Osteoblast (primary cell): ENCODE results near the gene CTSF. TPM values are rescaled to one million over a fixed set of nuclear protein-coding genes. Genes with fewer than 3 reads are reported as not detected.
A peak's percentile ranks its signal among the peaks of the same experiment; 100 is the strongest.

Source experiments
- DNase-seq: peaks from one replicate; pipeline ENCODE4 v3.0.0; 2011; ENCODE audit warnings: low spot score, mixed read lengths; ENCODE audit not compliant: insufficient read length; ENCODE audit errors: missing footprints
- H2AFZ ChIP-seq: 2 replicates; pipeline ENCODE4 v1.6.0; 2011; ENCODE audit warnings: mild to moderate bottlenecking, low read length
- H3K27ac ChIP-seq: 2 replicates; pipeline ENCODE4 v1.5.1; 2011; ENCODE audit warnings: mild to moderate bottlenecking, low read depth, low read length, moderate library complexity
- H3K27me3 ChIP-seq: 2 replicates; pipeline ENCODE4 v1.6.0; 2012; ENCODE audit warnings: mild to moderate bottlenecking, control low read depth, inconsistent platforms, low read length, moderate library complexity; ENCODE audit not compliant: insufficient read depth
- H3K36me3 ChIP-seq: 2 replicates; pipeline ENCODE4 v1.5.1; 2011; ENCODE audit warnings: mild to moderate bottlenecking, low read length, control low read depth, moderate library complexity; ENCODE audit not compliant: insufficient read depth
- H3K4me1 ChIP-seq: 2 replicates; pipeline ENCODE4 v1.5.1; 2011; ENCODE audit warnings: mild to moderate bottlenecking, low read length, control low read depth, moderate library complexity; ENCODE audit not compliant: insufficient read depth
- H3K4me2 ChIP-seq: 2 replicates; pipeline ENCODE4 v1.6.0; 2011; ENCODE audit warnings: mild to moderate bottlenecking, low read length; ENCODE audit not compliant: insufficient read depth
- H3K4me3 ChIP-seq: fragments of 200-600 bp; sonication (generic); 3 replicates; pipeline ENCODE4 v1.5.1; 2012; ENCODE audit warnings: mild to moderate bottlenecking, low read length, inconsistent platforms; ENCODE audit not compliant: insufficient read depth
- H3K79me2 ChIP-seq: 2 replicates; pipeline ENCODE4 v1.6.0; 2012; ENCODE audit warnings: mild to moderate bottlenecking, low read length, control low read depth, inconsistent platforms; ENCODE audit not compliant: insufficient read depth
- H3K9me3 ChIP-seq: 2 replicates; pipeline ENCODE4 v1.5.1; 2011; ENCODE audit warnings: low read depth, low read length, control low read depth
- H4K20me1 ChIP-seq: 2 replicates; pipeline ENCODE4 v1.6.0; 2012; ENCODE audit warnings: mild to moderate bottlenecking, low read length, control low read depth; ENCODE audit not compliant: insufficient read depth
- total RNA-seq: library from RNA; depleted of rRNA; stranded (reverse); fragments of >200 nt; gene quantifications from 2 replicates; pipeline ENCODE4 v1.2.3, GENCODE V29; 2012
- TF ChIP-seq, protein P1 (sequence below): IDR thresholded peaks from 2 replicates; pipeline ENCODE4 v1.5.1; 2011; ENCODE audit warnings: mild to moderate bottlenecking, low read depth, low read length, moderate library complexity; ENCODE audit errors: extremely low read depth

CTSF gene
- 41.3 and 45.6 TPM in 2 replicates for total RNA-seq

DNA sequence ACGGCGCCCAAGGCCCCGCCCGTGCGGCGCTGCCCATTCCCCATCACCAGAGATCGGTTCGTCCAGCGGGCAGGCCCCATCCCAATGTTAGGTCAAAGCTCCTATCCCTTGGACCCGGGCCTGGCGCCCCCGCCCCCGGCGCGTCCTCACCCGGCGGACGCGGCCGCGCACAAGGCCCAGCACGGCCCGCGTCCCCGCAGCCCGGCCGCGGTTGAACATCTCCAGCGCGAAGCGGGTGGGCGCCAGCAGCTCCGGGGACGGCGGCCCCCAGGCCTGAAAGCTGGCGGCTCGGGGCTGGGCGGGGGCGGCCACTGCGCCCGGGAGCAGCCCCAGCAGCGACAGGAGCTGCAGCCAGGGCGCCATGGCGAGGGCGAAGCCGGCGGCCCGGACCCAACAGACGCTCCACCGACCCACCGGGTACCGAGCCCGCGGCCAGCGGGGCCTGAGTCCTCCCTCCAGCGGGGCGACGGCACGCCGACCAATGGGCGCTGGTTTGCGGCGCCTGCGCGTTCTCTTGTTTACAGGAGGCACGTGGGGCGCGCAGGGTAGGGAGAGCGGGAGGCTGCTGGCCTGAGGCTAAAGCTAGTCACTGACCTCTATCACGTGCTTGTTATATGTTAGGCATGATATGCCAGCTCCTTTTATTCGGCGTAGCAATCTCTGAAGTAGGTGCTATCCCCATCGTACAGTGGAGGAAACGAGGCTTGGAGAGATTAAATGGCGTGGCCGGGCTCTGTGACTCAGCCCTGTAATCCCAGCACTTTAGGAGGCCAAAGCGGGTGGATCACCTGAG, at the start of gene CTSF:
Gene CTSF, minus strand, starts transcription at position 483 of the 793 bp plus-strand sequence. Its CDS starts 120 bp downstream, at position 363.
- Histone ChIP-seq H3K36me3 (no peaks in the 10 kb centered on the region), H3K79me2 (no peaks in the 10 kb centered on the region), H2AFZ (peak within 1 kb of the TSS; percentile 82), H3K9me3 (no peaks in the 10 kb centered on the region), H3K4me1 (peaks cover 5% of the 10 kb centered on the region), H3K4me3 (peak within 1 kb of the TSS; percentile 72), H3K27ac (no peak within 1 kb of the TSS), H3K4me2 (peak within 1 kb of the TSS; percentile 85), H3K27me3 (peaks cover 4% of the 10 kb centered on the region), H4K20me1 (no peaks in the 10 kb centered on the region)
- DNase-seq, result peak; percentile 100
- TF ChIP-seq, protein P1, sequence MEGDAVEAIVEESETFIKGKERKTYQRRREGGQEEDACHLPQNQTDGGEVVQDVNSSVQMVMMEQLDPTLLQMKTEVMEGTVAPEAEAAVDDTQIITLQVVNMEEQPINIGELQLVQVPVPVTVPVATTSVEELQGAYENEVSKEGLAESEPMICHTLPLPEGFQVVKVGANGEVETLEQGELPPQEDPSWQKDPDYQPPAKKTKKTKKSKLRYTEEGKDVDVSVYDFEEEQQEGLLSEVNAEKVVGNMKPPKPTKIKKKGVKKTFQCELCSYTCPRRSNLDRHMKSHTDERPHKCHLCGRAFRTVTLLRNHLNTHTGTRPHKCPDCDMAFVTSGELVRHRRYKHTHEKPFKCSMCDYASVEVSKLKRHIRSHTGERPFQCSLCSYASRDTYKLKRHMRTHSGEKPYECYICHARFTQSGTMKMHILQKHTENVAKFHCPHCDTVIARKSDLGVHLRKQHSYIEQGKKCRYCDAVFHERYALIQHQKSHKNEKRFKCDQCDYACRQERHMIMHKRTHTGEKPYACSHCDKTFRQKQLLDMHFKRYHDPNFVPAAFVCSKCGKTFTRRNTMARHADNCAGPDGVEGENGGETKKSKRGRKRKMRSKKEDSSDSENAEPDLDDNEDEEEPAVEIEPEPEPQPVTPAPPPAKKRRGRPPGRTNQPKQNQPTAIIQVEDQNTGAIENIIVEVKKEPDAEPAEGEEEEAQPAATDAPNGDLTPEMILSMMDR, result no peak

DNA sequence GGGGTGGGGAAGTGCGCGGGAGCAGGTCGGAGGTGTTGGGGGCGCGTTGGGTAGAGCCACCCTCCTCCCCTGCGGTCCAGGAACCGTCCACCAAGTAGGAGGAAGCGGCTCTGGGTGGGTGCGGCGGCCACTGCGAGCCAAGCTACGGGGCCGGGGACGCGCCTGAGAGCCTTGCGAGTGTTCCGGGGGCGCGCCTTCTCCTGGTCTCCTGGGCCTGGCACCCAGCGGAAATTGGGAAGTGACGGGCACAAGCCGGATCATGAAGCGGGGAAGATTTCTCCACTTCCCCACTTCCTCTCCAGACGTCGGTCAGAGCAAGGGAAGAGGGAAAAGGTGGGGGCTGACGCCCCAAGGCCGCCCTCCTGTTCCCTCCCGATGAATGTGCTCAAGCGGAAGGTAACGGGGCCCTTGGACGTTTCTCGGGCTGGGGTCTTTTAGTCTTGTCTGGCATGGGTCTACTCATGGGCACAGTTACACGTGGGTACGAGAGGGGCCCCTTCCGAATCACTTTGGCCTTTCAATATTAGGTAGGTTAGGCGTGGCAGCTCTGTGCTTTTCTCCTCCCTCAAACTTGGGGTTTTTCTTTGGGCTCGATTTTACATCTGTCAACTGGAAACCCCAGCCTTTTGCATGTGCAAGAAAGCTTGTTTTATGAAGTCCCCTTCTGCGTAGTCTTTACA, 48.9 kb upstream of the CTSF start:
- Histone ChIP-seq H3K4me2 (peak overlapping the region; percentile 99), H2AFZ (peak overlapping the region; percentile 92), H3K79me2 (peaks cover 57% of the 10 kb centered on the region), H3K9me3 (no peaks in the 10 kb centered on the region), H3K36me3 (peaks cover 19% of the 10 kb centered on the region), H3K27me3 (no peaks in the 10 kb centered on the region), H3K27ac (peak overlapping the region; percentile 94), H4K20me1 (peaks cover 50% of the 10 kb centered on the region), H3K4me1 (peaks cover 25% of the 10 kb centered on the region), H3K4me3 (peak overlapping the region; percentile 85)
- DNase-seq, result peak; percentile 46
- TF ChIP-seq, protein P1, result no peak

DNA sequence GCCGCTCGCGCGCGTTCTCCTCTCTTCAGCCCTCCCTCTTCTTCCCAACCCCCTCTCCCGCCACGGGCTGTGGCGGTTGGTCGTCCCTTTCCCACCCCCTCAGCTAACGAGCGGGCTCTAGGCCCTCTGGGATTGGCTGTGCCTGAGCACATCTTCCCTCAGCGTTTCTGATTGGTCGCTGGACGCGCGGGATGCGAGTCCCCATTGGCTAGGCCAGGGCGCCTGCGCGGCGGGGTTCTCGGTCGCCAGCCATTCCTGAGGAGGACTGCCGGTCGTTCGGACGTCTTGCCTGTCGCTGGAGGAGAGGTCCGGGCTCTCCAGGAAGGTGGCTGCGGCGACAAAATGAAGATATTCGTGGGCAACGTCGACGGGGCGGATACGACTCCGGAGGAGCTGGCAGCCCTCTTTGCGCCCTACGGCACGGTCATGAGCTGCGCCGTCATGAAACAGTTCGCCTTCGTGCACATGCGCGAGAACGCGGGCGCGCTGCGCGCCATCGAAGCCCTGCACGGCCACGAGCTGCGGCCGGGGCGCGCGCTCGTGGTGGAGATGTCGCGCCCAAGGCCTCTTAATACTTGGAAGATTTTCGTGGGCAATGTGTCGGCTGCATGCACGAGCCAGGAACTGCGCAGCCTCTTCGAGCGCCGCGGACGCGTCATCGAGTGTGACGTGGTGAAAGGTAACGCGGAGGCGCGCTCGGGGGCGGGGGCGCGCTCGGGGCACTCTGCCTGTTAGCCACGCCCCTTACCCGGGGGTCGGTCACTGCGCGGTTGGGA, 48.2 kb upstream of the CTSF start, which contains the start of gene RBM14:
Gene RBM14, plus strand, starts transcription at position 252 of the 776 bp plus-strand sequence. Its CDS starts 91 bp downstream, at position 343.
- H3K9me3 ChIP-seq, result no peaks in the 10 kb centered on the region
- peak within 1 kb of the TSS; percentile 94 for H3K27ac ChIP-seq
- peaks cover 18% of the 10 kb centered on the region for H3K36me3 ChIP-seq
- peak within 1 kb of the TSS; percentile 92 for H2AFZ ChIP-seq
- H3K4me3 ChIP-seq, result peak within 1 kb of the TSS; percentile 85
- no peaks in the 10 kb centered on the region for H3K27me3 ChIP-seq
- H3K79me2 ChIP-seq, result peaks cover 50% of the 10 kb centered on the region
- DNase-seq, result peak; percentile 100
- TF ChIP-seq, protein P1, result no peak
- H4K20me1 ChIP-seq, result peaks cover 43% of the 10 kb centered on the region
- H3K4me2 ChIP-seq, result peak within 1 kb of the TSS; percentile 99
- peaks cover 25% of the 10 kb centered on the region for H3K4me1 ChIP-seq
